ENCODE data around the gene ITGB5. TPM values are rescaled to one million over a fixed set of nuclear protein-coding genes. Genes with fewer than 3 reads are reported as not detected.
A peak's percentile ranks its signal among the peaks of the same experiment; 100 is the strongest.

Gene ITGB5
- total and polyA plus RNA-seq, 4 donors = 16.9 to 66.6 (median 48.0) TPM

- Histone ChIP-seq H3K27me3 (ENCODE audit: control insufficient read depth in 4 of 4, insufficient read depth in 4 of 4, low read length in 3 of 4) (no peaks in the 10 kb centered on the region), H3K4me3 (ENCODE audit: low read depth in 1 of 3, low read length in 3 of 3) (no peak overlapping the region), H3K27ac (ENCODE audit: low read depth in 1 of 2, low read length in 2 of 2) (peak overlapping the region; percentile 84 to 87), H3K9me3 (ENCODE audit: control insufficient read depth in 4 of 4, low read length in 3 of 4) (no peaks in the 10 kb centered on the region), H3K9ac (ENCODE audit: low read depth in 1 of 2, low read length in 2 of 2) (no peak overlapping the region), H3K4me1 (ENCODE audit: control insufficient read depth in 4 of 4, insufficient read depth in 4 of 4, low read length in 3 of 4) (peaks cover 9 to 41% (median 27%) of the 10 kb centered on the region in 4 donors), H3K36me3 (ENCODE audit: control insufficient read depth in 4 of 4, insufficient read depth in 3 of 4, low read depth in 1 of 4, low read length in 3 of 4) (peaks cover 0 to 9% (median 0%) of the 10 kb centered on the region in 4 donors)
- WGBS = 83% methylated on average over 1 of the region's 1 CpG
- no peak for DNase-seq (ENCODE audit: low spot score)
- TF ChIP-seq FOXA2 (IDR thresholded peaks at IDR 0.05) (no peak), NR2F2 (IDR thresholded peaks at IDR 0.05) (peak; percentile 30)
Measured at GRCh38 chr3:124832782-124833709, 54.1 kb downstream of the ITGB5 start.

GRCh38 chr3:124831628-124832199, 55.5 kb downstream of the ITGB5 start:
- DNase-seq (ENCODE audit: low spot score) = no peak
- no peak overlapping the region for H3K27ac ChIP-seq (ENCODE audit: low read depth in 1 of 2, low read length in 2 of 2)
- H3K9ac ChIP-seq (ENCODE audit: low read depth in 1 of 2, low read length in 2 of 2) = no peak overlapping the region
- no peaks in the 10 kb centered on the region for H3K27me3 ChIP-seq (ENCODE audit: control insufficient read depth in 4 of 4, insufficient read depth in 4 of 4, low read length in 3 of 4)
- TF ChIP-seq MAX (IDR thresholded peaks at IDR 0.05) (no peak), GABPA (IDR thresholded peaks at IDR 0.05 in 1 of 2, conservative IDR thresholded peaks at IDR 0.05 in 1 of 2) (no peak)
- H3K4me1 ChIP-seq (ENCODE audit: control insufficient read depth in 4 of 4, insufficient read depth in 4 of 4, low read length in 3 of 4) = peaks cover 4 to 27% (median 18%) of the 10 kb centered on the region in 4 donors
- peaks cover 0 to 9% (median 0%) of the 10 kb centered on the region in 4 donors for H3K36me3 ChIP-seq (ENCODE audit: control insufficient read depth in 4 of 4, insufficient read depth in 3 of 4, low read depth in 1 of 4, low read length in 3 of 4)
- no peaks in the 10 kb centered on the region for H3K9me3 ChIP-seq (ENCODE audit: control insufficient read depth in 4 of 4, low read length in 3 of 4)
- H3K4me3 ChIP-seq (ENCODE audit: low read depth in 1 of 3, low read length in 3 of 3) = no peak overlapping the region
- WGBS = 89% methylated on average over 4 of the region's 4 CpGs

GRCh38 chr3:124829819-124830554, 57.2 kb downstream of the ITGB5 start:
- H3K27ac ChIP-seq (ENCODE audit: low read depth in 1 of 2, low read length in 2 of 2) = peak overlapping the region in 1 of 2 donors; percentile 8
- H3K36me3 ChIP-seq (ENCODE audit: control insufficient read depth in 4 of 4, insufficient read depth in 3 of 4, low read depth in 1 of 4, low read length in 3 of 4) = peaks cover 0 to 12% (median 2%) of the 10 kb centered on the region in 4 donors
- peaks cover 2 to 11% (median 7%) of the 10 kb centered on the region in 4 donors for H3K4me1 ChIP-seq (ENCODE audit: control insufficient read depth in 4 of 4, insufficient read depth in 4 of 4, low read length in 3 of 4)
- DNase-seq (ENCODE audit: low spot score) = no peak
- no peaks in the 10 kb centered on the region for H3K9me3 ChIP-seq (ENCODE audit: control insufficient read depth in 4 of 4, low read length in 3 of 4)
- H3K27me3 ChIP-seq (ENCODE audit: control insufficient read depth in 4 of 4, insufficient read depth in 4 of 4, low read length in 3 of 4) = no peaks in the 10 kb centered on the region
- 74% methylated on average over 6 of the region's 6 CpGs for WGBS
- H3K4me3 ChIP-seq (ENCODE audit: low read depth in 1 of 3, low read length in 3 of 3) = no peak overlapping the region
- no peak overlapping the region for H3K9ac ChIP-seq (ENCODE audit: low read depth in 1 of 2, low read length in 2 of 2)
- no peak for TF ChIP-seq EGR1 (IDR thresholded peaks at IDR 0.05; ENCODE audit: low read depth in 2 of 2)
- TF ChIP-seq NR2F2 (IDR thresholded peaks at IDR 0.05) = no peak
- TF ChIP-seq CTCF (IDR thresholded peaks at IDR 0.05; ENCODE audit: low read depth, low read length, missing input control) = no peak
- TF ChIP-seq MAX (IDR thresholded peaks at IDR 0.05) = no peak
- TF ChIP-seq REST (IDR thresholded peaks at IDR 0.05) = no peak
- TF ChIP-seq RAD21 (IDR thresholded peaks at IDR 0.05) = no peak
- no peak for TF ChIP-seq HNF4G (IDR thresholded peaks at IDR 0.05)
- no peak for TF ChIP-seq RXRA (IDR thresholded peaks at IDR 0.05)
- no peak for TF ChIP-seq YY1 (IDR thresholded peaks at IDR 0.05)
- TF ChIP-seq ZBTB33 (IDR thresholded peaks at IDR 0.05) = no peak
- no peak for TF ChIP-seq GABPA (IDR thresholded peaks at IDR 0.05 in 1 of 2, conservative IDR thresholded peaks at IDR 0.05 in 1 of 2)
- no peak for TF ChIP-seq FOXA1 (IDR thresholded peaks at IDR 0.05)
- TF ChIP-seq FOXA2 (IDR thresholded peaks at IDR 0.05) = no peak
- no peak for TF ChIP-seq HNF4A (conservative IDR thresholded peaks at IDR 0.05)
- TF ChIP-seq SP1 (IDR thresholded peaks at IDR 0.05) = no peak
- no peak for TF ChIP-seq TAF1 (conservative IDR thresholded peaks at IDR 0.05)

Data from liver (tissue), 9 donors.